HCT116 (cell line): ENCODE data around the gene CARMIL1. TPM values are rescaled to one million over a fixed set of nuclear protein-coding genes. Genes with fewer than 3 reads are reported as not detected.

Experiments used
- ATAC-seq: fragments of 200-7000 bp; cut with Tn5 transposase; 2 replicates; pipeline ENCODE4 v1.9.1; 2020; ENCODE audit warnings: mild to moderate bottlenecking, moderate library complexity
- BruUV-seq: library from RNA; stranded (reverse); fragments of 400-500 nt; replicated peaks from 2 replicates; lab custom pipeline; 2021; lab: Mats Ljungman, UMichigan
- CTCF ChIA-PET: fragments of 300-600 bp; sonication (Branson Sonifier 250); formaldehyde crosslinking; loops from one replicate; lab custom pipeline; 2021; ENCODE audit warnings: antibody characterized with exemption; lab: Charles Lee
- POLR2A ChIA-PET: fragments of 300-600, 350-600 bp; sonication (Branson Sonifier 250); formaldehyde crosslinking; loops from one replicate; lab custom pipeline; 2021; ENCODE audit warnings: antibody characterized with exemption; lab: Charles Lee
- RAD21 ChIA-PET, 2 experiments: fragments of 300-600 bp; sonication (Branson Sonifier 250); formaldehyde crosslinking; loops; one replicate each; lab custom pipeline; 2023; ENCODE audit warnings: low total read pairs in 2 of 2; ENCODE audit not compliant: uncharacterized antibody in 2 of 2, unreplicated experiment in 2 of 2, low non-redundant PET in 1 of 2; lab: Charles Lee
- DNase-seq: peaks from one replicate; pipeline ENCODE4 v3.0.0-alpha.2; 2010; ENCODE audit warnings: low read depth, low spot score
- H2AFZ ChIP-seq: fragments of 200-600 bp; shearing (Covaris generic), sonication (generic); 2 replicates; pipeline ENCODE4 v1.6.1; 2017; ENCODE audit warnings: low read depth, mixed run types, mixed read lengths, antibody characterized with exemption, low read length; ENCODE audit not compliant: poor library complexity, severe bottlenecking
- H3K27ac ChIP-seq: 2 replicates; pipeline ENCODE4 v1.5.1; 2012; ENCODE audit warnings: low read depth, low read length
- H3K27me3 ChIP-seq: fragments of 200-600 bp; sonication (generic); 2 replicates; pipeline ENCODE4 v1.6.1; 2016; ENCODE audit warnings: mixed run types, low read length, mixed read lengths; ENCODE audit not compliant: insufficient read depth
- H3K36me3 ChIP-seq, 2 experiments: fragments of 200-500 bp in 1 of 2; fragments of 200-600 bp in 1 of 2; sonication (Bioruptor generic) in 1 of 2; sonication (generic) in 1 of 2; 2 replicates each; pipeline versions ENCODE4 v1.5.1 to v1.6.1; 2014 to 2016; ENCODE audit warnings: low read length in 2 of 2, inconsistent platforms in 1 of 2, mixed read lengths in 1 of 2, mixed run types in 1 of 2; ENCODE audit not compliant: insufficient read depth in 2 of 2, control insufficient read depth in 1 of 2
- H3K4me1 ChIP-seq, 2 experiments: fragments of 200-600 bp in 1 of 2; sonication (generic) in 1 of 2; 2 replicates each; pipeline versions ENCODE4 v1.5.1 to v1.6.1; 2012 to 2017; ENCODE audit warnings: low read length in 2 of 2, inconsistent platforms in 1 of 2, mild to moderate bottlenecking in 1 of 2, mixed read lengths in 1 of 2, mixed run types in 1 of 2, moderate library complexity in 1 of 2; ENCODE audit not compliant: insufficient read depth in 2 of 2, control insufficient read depth in 1 of 2
- H3K4me2 ChIP-seq: fragments of 200-600 bp; sonication (generic); 2 replicates; pipeline ENCODE4 v1.6.1; 2017; ENCODE audit warnings: mixed run types, low read length, mixed read lengths
- H3K4me3 ChIP-seq, 2 experiments: fragments of 200-600 bp in 1 of 2; sonication (generic) in 1 of 2; replicated peaks in 1 of 2; 2 replicates each; pipeline ENCODE4 v1.5.1; 2011 to 2016; ENCODE audit warnings: low read length in 2 of 2, control low read depth in 1 of 2, low read depth in 1 of 2, mild to moderate bottlenecking in 1 of 2, mixed read lengths in 1 of 2, mixed run types in 1 of 2
- H3K79me2 ChIP-seq: fragments of 200-600 bp; sonication (generic); 2 replicates; pipeline ENCODE4 v1.6.1; 2017; ENCODE audit warnings: mild to moderate bottlenecking, mixed run types, low read length, moderate library complexity, mixed read lengths; ENCODE audit not compliant: insufficient read depth
- H3K9ac ChIP-seq: fragments of 200-600 bp; sonication (generic); 2 replicates; pipeline ENCODE4 v1.6.1; 2016; ENCODE audit warnings: low read length, mixed read lengths
- H3K9me2 ChIP-seq: fragments of 200-600 bp; sonication (generic), shearing (Covaris generic); 2 replicates; pipeline ENCODE4 v1.6.1; 2017; ENCODE audit warnings: mixed run types, mild to moderate bottlenecking, moderate library complexity; ENCODE audit not compliant: insufficient read depth
- H3K9me3 ChIP-seq, 2 experiments: fragments of 200-500 bp in 1 of 2; fragments of 200-600 bp in 1 of 2; sonication (Bioruptor generic) in 1 of 2; sonication (generic) in 1 of 2; 2 replicates each; pipeline ENCODE4 v1.6.1; 2014 to 2017; ENCODE audit warnings: low read length in 2 of 2, mixed read lengths in 2 of 2, inconsistent platforms in 1 of 2, low read depth in 1 of 2, mild to moderate bottlenecking in 1 of 2, mixed run types in 1 of 2, moderate library complexity in 1 of 2; ENCODE audit not compliant: control insufficient read depth in 1 of 2, insufficient read depth in 1 of 2
- H4K20me1 ChIP-seq: fragments of 200-600 bp; sonication (generic), shearing (Covaris generic); 2 replicates; pipeline ENCODE4 v1.6.1; 2017; ENCODE audit warnings: mixed run types, mild to moderate bottlenecking, moderate library complexity; ENCODE audit not compliant: insufficient read depth
- EGR1 ChIP-seq: IDR thresholded peaks from 2 replicates; pipeline ENCODE4 v1.6.1; 2012; ENCODE audit warnings: low read depth
- REST ChIP-seq: IDR thresholded peaks from 2 replicates; pipeline ENCODE4 v1.6.1; 2012; ENCODE audit warnings: low read depth
- intact Hi-C: fragments of 100-400 bp; cut with micrococcal nuclease; formaldehyde crosslinking; loops from 2 replicates; pipeline ENCODE4 v1.10.0; 2022
- total RNA-seq: library from RNA; stranded (reverse); gene quantifications from one replicate; pipeline ENCODE4 v1.2.1, GENCODE V29; 2021; ENCODE audit not compliant: unreplicated experiment
- TF ChIP-seq, protein P1 (sequence below): IDR thresholded peaks from 2 replicates; pipeline ENCODE4 v1.6.1; 2012

CARMIL1 gene
- total RNA-seq, 1 experiment from 2014 or later, result 21.7 TPM

GRCh38 chr6:25369036-25369432, 89.9 kb downstream of the CARMIL1 start:
- ChIA-PET POLR2A (interaction anchor here (0.6 kb wide), 1 partner anchor 113 kb away, joined by 3 read pairs; no protein-coding TSS in a partner anchor), RAD21 (no interaction called here), CTCF (interaction anchor here (0.6 to 0.7 kb wide), 2 partner anchors 146 to 550 kb away, joined by 3 to 4 read pairs; no protein-coding TSS in a partner anchor)
- Histone ChIP-seq H3K79me2 (peaks cover 14% of the 10 kb centered on the region; the same call in 1 of the 2 replicates), H3K9ac (no peak overlapping the region), H3K4me2 (no peak overlapping the region), H3K27ac (no peak overlapping the region), H3K36me3 (no peaks in the 10 kb centered on the region), H3K4me1 (no peaks in the 10 kb centered on the region), H3K9me2 (no peaks in the 10 kb centered on the region), H3K27me3 (no peaks in the 10 kb centered on the region), H4K20me1 (no peaks in the 10 kb centered on the region), H2AFZ (no peak overlapping the region), H3K4me3 (no peak overlapping the region), H3K9me3 (no peaks in the 10 kb centered on the region)
- ATAC-seq (no peak), DNase-seq (no peak)
- no TSS peak for BruUV-seq
- intact Hi-C loops, result no loop called here
- TF ChIP-seq REST (no peak), EGR1 (no peak)
- TF ChIP-seq, protein P1, sequence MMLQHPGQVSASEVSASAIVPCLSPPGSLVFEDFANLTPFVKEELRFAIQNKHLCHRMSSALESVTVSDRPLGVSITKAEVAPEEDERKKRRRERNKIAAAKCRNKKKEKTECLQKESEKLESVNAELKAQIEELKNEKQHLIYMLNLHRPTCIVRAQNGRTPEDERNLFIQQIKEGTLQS, result no peak
